ENCODE data around the gene GABRD. TPM values are rescaled to one million over a fixed set of nuclear protein-coding genes. Genes with fewer than 3 reads are reported as not detected.

The GABRD gene
- under 1 TPM in 1 of 4 donors, not detected in 3; 0.83 TPM for total RNA-seq

DNA sequence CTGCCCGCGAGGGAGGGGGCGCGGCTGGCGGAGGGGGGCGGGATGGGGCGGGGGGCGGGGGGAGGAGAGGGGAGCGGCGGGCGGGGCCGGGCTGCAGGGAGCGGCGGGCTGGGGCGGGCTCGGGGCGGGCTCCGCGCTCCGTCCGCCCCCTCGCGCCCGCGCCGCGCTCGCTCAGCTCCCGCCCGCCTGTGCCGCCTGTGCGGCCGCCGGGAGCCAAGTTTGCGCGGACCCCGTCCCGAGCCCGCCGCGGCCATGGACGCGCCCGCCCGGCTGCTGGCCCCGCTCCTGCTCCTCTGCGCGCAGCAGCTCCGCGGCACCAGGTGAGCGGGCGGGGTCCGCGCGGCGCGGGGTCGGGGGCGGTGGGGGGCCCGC, at the start of gene GABRD:
Gene GABRD (plus strand): TSS at position 174 of the 372 bp plus-strand sequence. CDS start 79 bp downstream, at position 253.
- Histone ChIP-seq H3K27me3 (peaks cover 8 to 33% of the 10 kb centered on the region in 2 donors), H3K27ac (no peak within 1 kb of the TSS), H3K9me3 (no peaks in the 10 kb centered on the region), H3K36me3 (no peaks in the 10 kb centered on the region), H3K4me1 (peaks cover 0 to 5% of the 10 kb centered on the region in 2 donors), H3K4me3 (no peak within 1 kb of the TSS)
- intact Hi-C loops (cut with DNase I; ENCODE audit: low total_unique reads): no loop called here
- no peak for TF ChIP-seq POLR2A (IDR thresholded peaks at IDR 0.05)
- TF ChIP-seq, protein P1, sequence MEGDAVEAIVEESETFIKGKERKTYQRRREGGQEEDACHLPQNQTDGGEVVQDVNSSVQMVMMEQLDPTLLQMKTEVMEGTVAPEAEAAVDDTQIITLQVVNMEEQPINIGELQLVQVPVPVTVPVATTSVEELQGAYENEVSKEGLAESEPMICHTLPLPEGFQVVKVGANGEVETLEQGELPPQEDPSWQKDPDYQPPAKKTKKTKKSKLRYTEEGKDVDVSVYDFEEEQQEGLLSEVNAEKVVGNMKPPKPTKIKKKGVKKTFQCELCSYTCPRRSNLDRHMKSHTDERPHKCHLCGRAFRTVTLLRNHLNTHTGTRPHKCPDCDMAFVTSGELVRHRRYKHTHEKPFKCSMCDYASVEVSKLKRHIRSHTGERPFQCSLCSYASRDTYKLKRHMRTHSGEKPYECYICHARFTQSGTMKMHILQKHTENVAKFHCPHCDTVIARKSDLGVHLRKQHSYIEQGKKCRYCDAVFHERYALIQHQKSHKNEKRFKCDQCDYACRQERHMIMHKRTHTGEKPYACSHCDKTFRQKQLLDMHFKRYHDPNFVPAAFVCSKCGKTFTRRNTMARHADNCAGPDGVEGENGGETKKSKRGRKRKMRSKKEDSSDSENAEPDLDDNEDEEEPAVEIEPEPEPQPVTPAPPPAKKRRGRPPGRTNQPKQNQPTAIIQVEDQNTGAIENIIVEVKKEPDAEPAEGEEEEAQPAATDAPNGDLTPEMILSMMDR (IDR thresholded peaks at IDR 0.05): no peak
- no peak for DNase-seq

GRCh38 chr1:1969505-1969900, 49.6 kb upstream of the GABRD start:
- no peaks in the 10 kb centered on the region for H3K4me1 ChIP-seq
- no peaks in the 10 kb centered on the region for H3K36me3 ChIP-seq
- TF ChIP-seq, protein P1 (IDR thresholded peaks at IDR 0.05): no peak
- no peak for TF ChIP-seq POLR2A (IDR thresholded peaks at IDR 0.05)
- no peaks in the 10 kb centered on the region for H3K27me3 ChIP-seq
- no peak overlapping the region for H3K4me3 ChIP-seq
- no peak for DNase-seq
- H3K9me3 ChIP-seq: no peaks in the 10 kb centered on the region
- intact Hi-C loops (cut with DNase I; ENCODE audit: low total_unique reads): no loop called here
- no peak overlapping the region for H3K27ac ChIP-seq

DNA sequence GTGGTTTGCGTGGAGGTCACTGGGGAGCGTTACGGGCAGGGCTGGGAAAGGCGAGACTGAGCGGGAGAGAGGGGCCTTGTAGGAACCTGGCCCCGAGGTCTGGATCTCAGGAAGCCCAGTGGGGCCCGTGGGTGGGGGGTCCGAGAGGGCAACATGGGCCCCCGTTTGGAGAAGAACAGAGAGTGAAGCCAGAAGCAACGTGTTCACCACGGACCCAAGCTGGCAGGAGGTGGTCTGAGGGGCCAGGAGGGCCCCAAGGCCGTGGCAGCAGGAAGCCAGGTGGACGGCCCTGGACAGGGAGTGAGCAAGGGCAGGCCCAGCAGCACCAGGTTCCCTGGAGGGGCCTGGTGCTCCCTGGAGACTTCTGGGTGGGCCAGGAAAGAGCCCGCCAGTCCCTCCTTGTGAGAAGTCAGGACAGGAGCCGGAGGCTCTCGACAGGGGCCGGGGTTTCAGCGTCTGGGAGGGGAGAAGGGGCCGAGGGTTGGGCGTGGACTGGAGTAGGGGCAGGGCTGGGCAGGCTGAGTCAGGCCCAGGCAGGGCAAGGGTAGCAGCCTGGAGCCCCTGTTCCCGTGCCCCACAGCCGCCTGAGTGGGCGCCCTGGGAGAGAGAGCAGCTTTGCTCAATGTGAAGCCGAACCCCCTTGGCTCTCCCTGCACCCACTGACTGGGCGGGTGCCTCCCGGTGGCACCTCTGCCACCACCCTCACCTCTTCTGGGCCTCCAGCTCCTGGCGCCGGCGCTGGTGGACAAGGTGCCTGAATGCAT, 49.0 kb upstream of the GABRD start:
- Histone ChIP-seq H3K36me3 (no peaks in the 10 kb centered on the region), H3K4me1 (no peaks in the 10 kb centered on the region), H3K9me3 (no peaks in the 10 kb centered on the region), H3K4me3 (no peak overlapping the region), H3K27ac (no peak overlapping the region), H3K27me3 (no peaks in the 10 kb centered on the region)
- no peak for TF ChIP-seq POLR2A (IDR thresholded peaks at IDR 0.05)
- TF ChIP-seq, protein P1 (IDR thresholded peaks at IDR 0.05): no peak
- intact Hi-C loops (cut with DNase I; ENCODE audit: low total_unique reads): no loop called here
- DNase-seq: no peak

- H3K4me3 ChIP-seq: no peak overlapping the region
- intact Hi-C loops (cut with DNase I; ENCODE audit: low total_unique reads): no loop called here
- H3K9me3 ChIP-seq: no peaks in the 10 kb centered on the region
- no peak for DNase-seq
- H3K36me3 ChIP-seq: no peaks in the 10 kb centered on the region
- no peak for TF ChIP-seq POLR2A (IDR thresholded peaks at IDR 0.05)
- TF ChIP-seq, protein P1 (IDR thresholded peaks at IDR 0.05): no peak
- H3K27ac ChIP-seq: no peak overlapping the region
- no peaks in the 10 kb centered on the region for H3K4me1 ChIP-seq
- H3K27me3 ChIP-seq: no peaks in the 10 kb centered on the region
These were observed 48.1 kb upstream of the GABRD start for GRCh38 chr1:1971017-1971416.

DNA sequence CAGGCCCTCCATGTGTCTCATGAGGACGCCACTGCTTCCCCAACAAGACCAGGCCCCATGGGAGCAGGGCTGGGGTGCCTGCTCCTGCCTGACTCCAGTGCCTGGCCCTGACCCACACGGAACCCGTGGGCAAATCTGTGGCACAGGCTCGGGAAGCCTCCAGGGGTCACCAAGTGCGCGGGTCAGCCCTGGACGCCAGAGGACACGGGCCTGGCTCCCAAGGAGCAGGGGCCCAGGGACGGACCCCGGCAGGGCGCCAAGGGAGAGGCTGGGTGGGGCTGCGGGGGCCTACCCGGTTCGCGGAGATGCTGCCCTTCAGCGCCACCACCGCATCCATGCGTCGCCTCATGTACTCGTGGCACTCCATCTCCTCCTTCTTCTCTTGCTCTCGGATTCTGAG, 47.5 kb upstream of the GABRD start:
- no peak overlapping the region for H3K27ac ChIP-seq
- no peak overlapping the region for H3K4me3 ChIP-seq
- TF ChIP-seq, protein P1 (IDR thresholded peaks at IDR 0.05): no peak
- TF ChIP-seq POLR2A (IDR thresholded peaks at IDR 0.05): no peak
- intact Hi-C loops (cut with DNase I; ENCODE audit: low total_unique reads): no loop called here
- no peak for DNase-seq
- H3K4me1 ChIP-seq: no peaks in the 10 kb centered on the region
- no peaks in the 10 kb centered on the region for H3K9me3 ChIP-seq
- H3K27me3 ChIP-seq: no peaks in the 10 kb centered on the region
- H3K36me3 ChIP-seq: no peaks in the 10 kb centered on the region
